Liver (tissue), 3 donors: ENCODE measurements around the gene ADCY3.

Experiments used
- ATF3 ChIP-seq: IDR thresholded peaks from 2 replicates; pipeline ENCODE4 v1.6.1; 2016; ENCODE audit warnings: antibody characterized with exemption
- CTCF ChIP-seq: fragments of 150-350 bp; IDR thresholded peaks from 2 replicates; pipeline ENCODE4 v1.5.1; 2017; ENCODE audit warnings: improper control_type of control experiment, low read depth, low read length; ENCODE audit not compliant: missing input control
- GABPA ChIP-seq, 2 donors: IDR thresholded peaks in 1 of 2; conservative IDR thresholded peaks in 1 of 2; 2 replicates each; pipeline ENCODE4 v1.6.1; 2016; ENCODE audit warnings: antibody characterized with exemption in 2 of 2, mild to moderate bottlenecking in 1 of 2, moderate library complexity in 1 of 2
- HNF4G ChIP-seq: IDR thresholded peaks from 2 replicates; pipeline ENCODE4 v1.6.1; 2016; ENCODE audit warnings: antibody characterized with exemption
- JUND ChIP-seq, 2 donors: IDR thresholded peaks; 2 replicates each; pipeline ENCODE4 v1.6.1; 2016; ENCODE audit warnings: antibody characterized with exemption in 2 of 2
- RAD21 ChIP-seq, 2 donors: IDR thresholded peaks; 2 replicates each; pipeline ENCODE4 v1.6.1; 2016; ENCODE audit warnings: antibody characterized with exemption in 2 of 2, mild to moderate bottlenecking in 2 of 2
- YY1 ChIP-seq: IDR thresholded peaks from 2 replicates; pipeline ENCODE4 v1.6.1; 2016; ENCODE audit warnings: antibody characterized with exemption, mild to moderate bottlenecking
- donor health status: healthy.
- donor health status: healthy.

GRCh38 chr2:24926220-24926601, 6.2 kb upstream of the ADCY3 start:
- TF ChIP-seq CTCF (no peak), RAD21 (IDR thresholded peaks at IDR 0.05) (no peak), ATF3 (no peak), YY1 (no peak), HNF4G (no peak), JUND (IDR thresholded peaks at IDR 0.05) (no peak), GABPA (IDR thresholded peaks at IDR 0.05 in 1 of 2, conservative IDR thresholded peaks at IDR 0.05 in 1 of 2) (no peak)
